Cerebellar cortex (tissue), 1 donor: ENCODE results near the gene UBAP1.
A peak's percentile ranks its signal among the peaks of the same experiment; 100 is the strongest.
"Not testable (repeated sequence)": the region's sequence is repeated elsewhere in the genome, so short reads cannot be mapped to it uniquely, and the experiment has no call there.

ENCODE experiments used
- DNase-seq: peaks from one replicate; pipeline ENCODE4 v3.0.0-alpha.2; 2015; ENCODE audit warnings: low spot score

Gene UBAP1

DNA sequence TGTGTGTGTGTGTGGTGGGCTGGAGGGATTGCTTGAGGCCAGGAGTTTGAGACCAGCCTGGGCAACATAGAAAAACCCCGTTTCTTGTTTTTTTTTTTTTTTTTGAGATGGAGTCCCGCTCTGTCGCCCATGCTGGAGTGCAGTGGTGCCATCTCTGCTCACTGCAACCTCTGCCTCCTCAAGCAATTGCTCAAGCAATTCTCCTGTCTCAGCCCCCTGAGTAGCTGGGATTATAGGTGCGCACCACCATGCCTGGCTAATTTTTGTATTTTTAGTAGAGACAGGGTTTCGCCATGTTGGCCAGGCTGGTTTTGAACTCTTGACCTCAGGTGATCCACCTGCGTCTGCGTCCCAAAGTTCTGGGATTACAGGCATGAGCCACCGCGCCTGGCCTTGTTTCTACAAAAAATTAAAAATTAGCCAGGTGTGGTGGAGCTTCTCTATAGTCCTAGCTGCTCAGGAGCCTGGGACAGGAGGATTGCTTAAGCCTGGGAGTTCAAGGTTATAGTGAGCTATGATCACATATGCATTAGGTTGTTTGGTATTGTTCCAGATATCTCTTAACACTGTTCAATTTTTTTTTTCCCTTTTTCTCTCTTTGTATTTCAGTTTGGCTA lies 47.4 kb downstream of the UBAP1 start:
- not testable (repeated sequence) for DNase-seq

DNA sequence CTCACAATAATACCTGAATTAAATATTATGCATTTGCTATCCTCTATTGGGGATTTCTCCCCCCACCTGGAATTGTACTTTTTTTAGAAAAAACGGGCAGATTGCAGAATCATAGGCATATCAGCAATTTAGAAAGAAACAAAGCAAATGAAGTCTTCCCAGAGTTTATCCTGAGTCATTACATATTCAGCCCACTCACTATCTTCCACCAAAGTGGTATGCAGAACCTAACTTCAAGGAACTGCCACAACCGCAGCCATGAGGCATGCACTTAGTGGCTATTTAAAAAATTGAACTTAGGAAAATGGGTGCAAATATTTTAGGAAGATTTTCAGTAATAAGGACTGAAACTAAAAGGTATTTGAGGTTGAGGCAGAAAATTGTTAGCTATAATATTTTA lies 48.6 kb downstream of the UBAP1 start:
- no peak for DNase-seq

DNA sequence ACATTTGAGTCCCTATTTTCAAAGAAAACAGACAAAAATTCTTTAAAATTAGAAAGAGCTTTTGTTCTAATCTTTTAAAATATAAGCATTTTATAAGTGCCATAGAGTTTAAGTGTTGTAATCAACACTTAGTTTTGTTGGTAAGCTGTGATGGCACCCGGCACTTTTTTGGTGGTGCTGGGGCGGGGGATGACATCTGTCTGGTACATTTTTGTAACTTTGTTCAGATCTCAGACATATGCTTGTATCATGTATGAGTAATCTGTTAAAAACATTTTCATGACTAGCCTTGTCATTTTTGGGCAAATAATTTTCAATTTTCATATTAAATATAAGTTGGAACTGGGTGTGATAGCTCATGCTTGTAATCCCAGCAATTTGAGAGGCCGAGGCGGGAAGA lies 51.7 kb downstream of the UBAP1 start:
- no peak for DNase-seq

DNA sequence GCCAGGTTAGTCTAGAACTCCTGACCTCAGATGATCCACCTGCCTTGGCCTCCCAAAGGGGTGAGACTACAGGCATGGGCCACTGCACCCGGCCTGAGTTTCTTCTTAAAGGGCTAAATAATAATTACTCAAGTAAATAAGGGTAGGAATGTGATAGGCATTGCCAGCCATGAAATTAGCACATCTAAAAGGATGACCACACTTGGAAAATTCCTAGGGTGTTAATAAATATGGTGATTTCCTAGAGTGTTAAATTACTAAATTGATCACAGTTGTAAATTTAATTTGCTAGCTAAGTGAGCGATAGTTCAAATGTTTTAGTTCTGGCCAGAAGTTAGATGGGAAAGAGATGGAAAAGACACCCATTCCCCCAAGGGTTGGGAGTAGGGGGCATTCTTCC lies 53.4 kb downstream of the UBAP1 start:
- no peak for DNase-seq

DNA sequence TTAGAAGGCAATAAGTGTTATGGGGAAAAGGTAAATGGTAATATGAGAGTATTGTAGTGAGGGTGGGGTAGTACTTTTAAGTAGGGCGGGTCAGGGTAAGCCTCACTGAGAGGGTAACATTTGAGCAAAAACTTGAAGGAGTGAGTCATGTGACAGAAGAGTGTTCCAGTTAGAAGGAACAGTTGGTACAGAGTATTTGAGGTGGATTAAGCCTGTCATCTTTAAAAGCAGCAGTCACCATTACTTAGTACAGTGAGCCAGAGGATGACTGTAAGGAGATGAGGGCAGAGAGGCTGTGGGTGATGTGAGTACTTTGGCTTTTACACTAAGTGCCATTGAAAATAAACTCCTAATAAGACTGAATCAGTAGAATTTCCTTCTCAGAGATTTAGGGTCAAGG lies 54.8 kb downstream of the UBAP1 start:
- no peak for DNase-seq

DNA sequence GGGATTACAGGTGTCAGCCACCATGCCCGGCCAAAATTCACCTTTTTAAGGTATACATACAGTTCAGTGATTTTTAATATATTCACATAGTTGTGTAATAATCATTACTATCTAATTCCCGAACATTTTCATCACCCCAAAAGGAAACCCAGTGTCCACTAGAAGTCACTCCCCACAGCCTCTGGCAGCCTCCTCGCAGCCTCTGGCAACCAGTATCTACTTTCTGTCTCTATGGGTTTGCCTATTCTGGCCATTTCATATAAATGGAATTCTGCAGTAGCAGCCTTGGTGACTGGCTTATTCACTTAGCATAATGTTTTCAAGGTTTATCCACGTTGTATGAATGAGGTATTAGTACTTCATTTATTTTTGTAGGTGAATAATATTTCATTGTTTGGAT lies 59.0 kb downstream of the UBAP1 start:
- no peak for DNase-seq

DNA sequence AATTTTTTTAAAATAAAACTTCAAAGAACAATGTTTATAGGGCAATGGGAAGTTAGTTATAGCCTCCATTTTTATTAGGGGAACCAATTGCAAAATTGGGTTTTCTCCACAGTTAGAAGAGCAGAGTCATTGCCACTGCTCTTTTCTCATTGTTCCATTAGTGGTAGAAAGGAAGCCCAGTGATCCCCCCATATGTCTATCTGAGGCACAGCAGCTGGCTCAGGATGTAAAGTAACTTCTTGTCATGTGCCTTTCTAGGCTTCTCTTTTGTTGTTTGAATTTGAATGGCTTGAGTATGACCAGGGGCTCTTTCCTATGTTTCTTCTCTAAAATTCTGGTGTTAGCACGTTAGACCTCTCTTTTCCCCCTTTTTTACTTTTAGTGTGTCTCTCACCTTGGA lies 61.2 kb downstream of the UBAP1 start:
- DNase-seq = no peak

DNA sequence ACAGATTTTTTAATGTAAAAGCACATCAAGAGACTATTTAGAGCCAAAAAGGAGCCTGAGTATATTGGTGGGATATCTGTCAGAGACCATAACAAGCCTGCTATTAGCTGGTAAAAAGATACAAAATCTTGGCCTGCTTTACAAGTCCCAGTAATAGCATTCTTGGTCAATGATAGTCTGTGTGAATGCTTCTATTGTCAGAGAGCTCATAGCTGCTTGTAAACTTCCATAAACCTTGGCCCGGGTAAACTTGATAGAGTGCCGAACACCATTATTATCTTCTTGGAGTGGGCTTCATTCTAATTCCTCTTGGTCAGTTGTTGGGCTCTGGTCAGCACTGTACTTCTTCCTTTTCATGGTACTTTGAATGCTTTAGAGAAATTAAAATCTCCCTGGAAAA lies 64.0 kb downstream of the UBAP1 start:
- DNase-seq = no peak

DNA sequence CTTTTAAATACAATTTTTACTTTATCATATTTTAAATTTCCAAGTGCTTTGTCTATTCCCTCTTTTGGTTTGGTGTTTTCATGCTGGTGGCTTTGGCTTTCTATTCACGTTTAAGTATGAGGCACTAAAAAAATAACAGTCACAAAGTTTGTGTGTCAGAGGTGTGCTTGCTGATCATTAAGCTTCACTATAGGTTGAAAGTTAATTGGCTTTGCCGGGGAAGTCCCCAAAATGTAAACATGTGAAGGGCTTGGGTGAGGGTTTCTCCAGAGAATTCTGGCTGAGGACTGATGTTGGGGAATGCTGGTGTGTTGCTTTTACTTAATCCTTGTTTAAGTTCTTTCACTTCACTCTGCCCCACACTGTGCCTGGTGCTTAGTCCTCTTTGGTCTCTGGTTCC lies 66.4 kb downstream of the UBAP1 start:
- not testable (repeated sequence) for DNase-seq

DNA sequence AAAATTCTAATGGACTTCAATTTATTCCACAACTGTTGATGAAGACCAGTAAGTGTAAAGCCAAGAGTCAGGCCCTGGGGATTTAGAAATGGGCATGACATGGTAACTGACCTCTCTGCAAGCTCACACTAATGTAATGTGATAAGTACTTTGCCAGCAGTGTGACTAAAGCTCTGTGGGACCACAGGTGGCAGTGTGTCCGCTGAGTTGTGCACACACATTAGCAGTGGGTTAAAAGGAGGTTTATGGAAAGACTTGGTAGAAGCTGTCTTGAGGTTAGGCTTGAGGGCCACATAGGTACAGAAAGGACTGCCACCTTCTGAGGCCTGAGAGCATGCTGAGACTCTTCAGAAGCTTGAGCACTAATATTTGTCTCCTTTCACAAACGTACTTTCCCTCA lies 67.6 kb downstream of the UBAP1 start:
- no peak for DNase-seq

DNA sequence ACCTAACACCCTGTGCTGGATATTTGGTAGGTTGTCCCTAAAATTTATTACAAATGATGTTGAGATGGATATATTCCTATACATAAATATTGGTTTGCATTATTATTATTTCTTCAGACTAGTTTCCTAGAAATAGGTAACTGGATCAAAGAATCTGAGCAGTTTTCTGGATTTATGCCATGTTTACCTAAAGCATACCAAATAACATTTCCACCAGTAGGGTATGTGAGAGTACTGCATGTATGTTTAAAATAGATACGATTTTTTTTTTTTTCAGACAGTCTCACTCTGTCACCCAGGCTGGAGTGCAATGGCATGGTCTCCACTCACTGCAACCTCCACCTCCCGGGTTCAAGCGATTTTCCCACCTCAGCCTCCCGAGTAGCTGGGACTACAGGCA lies 68.9 kb downstream of the UBAP1 start:
- not testable (repeated sequence) for DNase-seq

DNA sequence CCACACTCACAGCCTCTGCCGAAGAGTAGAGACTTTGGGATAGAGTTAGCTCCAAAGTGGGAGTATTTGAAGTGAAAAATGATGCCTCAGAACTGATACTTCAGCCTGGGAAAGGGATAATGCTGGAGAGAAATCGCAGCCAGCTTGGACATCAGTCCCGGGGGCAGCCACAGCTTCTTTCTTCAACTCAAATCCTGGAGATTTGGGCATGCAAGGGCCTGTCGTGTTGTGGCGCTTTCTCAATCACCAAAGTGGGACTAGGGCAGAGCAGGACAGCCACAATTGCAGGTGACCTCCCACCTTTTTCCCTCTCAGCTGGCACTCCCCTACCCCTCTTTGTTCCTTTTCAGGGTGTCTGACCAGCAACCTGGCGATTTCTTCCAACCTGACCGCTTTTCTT lies 70.4 kb downstream of the UBAP1 start:
- DNase-seq = no peak

DNA sequence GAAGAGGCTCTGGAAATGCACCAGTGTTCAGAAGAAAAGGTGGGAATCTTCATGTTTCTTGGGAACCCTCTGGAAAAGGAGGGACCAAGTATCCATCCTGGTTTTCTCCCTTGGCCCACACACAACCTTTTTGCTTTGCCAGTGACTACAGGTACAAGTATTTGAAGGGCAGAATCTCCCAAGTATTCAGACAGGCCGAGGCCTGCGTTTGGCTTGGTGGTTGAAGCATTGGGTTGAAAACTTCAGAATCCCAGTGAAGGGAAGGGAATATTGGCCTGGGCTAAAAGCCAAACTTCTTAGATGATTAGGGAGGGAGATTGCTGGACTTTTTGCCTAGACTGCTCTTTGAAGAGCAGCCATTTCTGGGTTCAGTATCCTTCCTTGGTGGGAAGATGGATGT lies 71.9 kb downstream of the UBAP1 start:
- no peak for DNase-seq

DNA sequence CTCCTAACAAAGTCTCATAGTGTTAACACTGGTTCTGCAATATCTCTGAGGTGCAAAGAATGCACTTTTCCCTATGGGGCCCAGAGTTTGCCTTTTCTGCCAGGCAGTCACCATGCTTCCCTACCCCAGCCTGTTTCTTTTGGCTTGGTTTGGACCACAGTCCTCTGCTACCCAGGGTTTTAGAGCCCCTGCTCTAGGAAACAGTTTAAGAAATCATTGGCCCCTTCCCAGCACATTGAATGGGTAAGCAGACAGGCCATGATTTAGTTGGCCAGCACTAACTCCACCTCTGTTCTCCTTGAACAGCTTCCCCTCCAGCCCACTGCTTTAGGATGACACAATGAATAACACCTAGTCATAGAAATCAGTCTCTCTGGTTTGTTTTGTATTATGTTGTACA lies 73.2 kb downstream of the UBAP1 start:
- DNase-seq = no peak

DNA sequence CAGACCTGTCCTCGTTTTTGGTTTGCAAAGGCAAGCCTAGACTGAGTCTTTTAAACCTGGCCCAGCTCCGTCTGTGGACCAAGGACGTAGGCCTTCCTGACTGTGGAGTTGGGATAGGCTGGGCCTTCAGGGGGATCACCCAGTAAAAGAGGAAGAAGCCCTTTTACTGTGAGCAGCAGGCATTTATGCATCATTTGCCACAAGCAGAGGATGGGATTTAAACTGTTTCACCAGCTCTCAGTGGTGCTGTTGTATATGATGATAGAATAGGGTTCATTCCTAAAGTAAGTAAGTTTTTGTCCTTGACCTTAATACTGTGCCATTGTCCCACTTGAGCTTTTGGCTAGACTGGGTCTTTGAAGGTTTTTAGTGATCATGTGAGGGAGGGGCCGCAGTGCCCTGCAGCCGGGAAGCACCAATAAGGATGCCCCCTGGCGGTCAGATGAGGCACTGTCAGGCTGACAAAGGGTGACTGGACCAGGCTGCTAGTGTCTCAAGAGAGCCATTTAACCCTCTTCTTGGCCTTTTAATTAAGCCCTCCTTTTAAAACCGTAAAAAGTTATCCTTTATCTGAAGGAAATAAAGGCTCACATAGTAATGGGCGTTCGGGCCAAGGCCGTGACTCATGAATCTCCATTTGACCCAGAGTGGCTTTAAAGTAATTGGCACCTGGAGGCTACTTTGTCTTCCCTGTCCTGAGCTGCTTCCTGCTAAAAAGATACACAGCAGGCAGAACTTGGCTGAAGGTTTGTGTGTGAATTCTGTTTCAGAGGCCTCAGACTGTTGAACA lies 74.0 kb downstream of the UBAP1 start:
- DNase-seq = peak; percentile 64

DNA sequence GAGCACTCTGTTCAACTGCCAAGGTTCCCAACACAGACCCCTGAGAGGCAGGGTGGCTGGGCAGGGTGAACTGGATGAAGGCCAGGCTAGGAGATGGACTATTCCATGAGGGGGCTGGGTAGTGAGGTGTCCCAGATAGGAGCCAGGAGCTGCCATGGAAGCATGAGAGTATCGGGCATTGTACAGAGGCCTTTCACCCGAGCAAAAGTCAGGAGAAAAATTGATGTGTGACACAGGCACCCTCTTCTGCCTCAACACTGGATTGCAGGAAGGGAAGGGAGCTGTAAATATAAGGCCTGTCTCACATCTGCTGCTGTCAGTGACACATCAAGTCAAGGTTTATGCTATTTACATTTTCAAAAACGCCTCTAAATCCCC lies 74.6 kb downstream of the UBAP1 start:
- DNase-seq = peak; percentile 41

DNA sequence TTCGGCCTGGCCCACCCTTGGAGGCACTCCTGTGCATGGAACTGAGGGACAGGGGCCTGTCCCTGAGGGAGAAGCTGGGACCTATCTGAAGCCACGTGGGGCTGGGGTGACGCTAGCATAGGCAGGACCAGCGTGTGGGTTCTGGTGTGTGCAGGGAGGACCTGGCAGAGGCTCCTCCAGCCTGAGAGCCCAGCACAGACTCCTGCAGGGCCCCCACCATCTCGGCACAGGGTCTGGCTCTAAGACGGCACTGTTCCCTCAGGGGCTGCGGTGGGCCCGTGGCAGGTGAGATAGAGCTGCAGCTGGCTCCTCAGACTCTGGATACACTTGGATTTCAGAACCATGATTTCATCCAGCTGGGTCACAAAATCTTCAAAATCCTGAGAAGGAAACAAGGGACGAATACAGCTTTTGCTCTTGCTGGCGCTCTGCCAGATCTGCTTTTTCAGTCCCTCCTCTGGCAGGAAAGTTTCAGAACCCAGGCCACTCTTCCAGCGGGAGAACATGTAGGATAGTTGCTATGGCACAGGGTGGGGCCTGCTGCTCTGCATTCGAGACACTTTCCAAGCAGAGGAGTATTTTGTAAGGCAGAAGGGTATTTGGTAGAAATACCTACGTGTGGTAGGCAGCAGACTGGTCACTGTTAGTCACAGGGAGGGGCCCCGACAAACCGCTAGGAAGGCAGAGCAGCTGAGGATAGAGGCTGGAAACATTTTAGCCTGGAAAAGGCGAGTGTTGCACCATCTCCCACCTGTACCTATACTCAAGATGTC lies 75.5 kb downstream of the UBAP1 start:
- no peak for DNase-seq

DNA sequence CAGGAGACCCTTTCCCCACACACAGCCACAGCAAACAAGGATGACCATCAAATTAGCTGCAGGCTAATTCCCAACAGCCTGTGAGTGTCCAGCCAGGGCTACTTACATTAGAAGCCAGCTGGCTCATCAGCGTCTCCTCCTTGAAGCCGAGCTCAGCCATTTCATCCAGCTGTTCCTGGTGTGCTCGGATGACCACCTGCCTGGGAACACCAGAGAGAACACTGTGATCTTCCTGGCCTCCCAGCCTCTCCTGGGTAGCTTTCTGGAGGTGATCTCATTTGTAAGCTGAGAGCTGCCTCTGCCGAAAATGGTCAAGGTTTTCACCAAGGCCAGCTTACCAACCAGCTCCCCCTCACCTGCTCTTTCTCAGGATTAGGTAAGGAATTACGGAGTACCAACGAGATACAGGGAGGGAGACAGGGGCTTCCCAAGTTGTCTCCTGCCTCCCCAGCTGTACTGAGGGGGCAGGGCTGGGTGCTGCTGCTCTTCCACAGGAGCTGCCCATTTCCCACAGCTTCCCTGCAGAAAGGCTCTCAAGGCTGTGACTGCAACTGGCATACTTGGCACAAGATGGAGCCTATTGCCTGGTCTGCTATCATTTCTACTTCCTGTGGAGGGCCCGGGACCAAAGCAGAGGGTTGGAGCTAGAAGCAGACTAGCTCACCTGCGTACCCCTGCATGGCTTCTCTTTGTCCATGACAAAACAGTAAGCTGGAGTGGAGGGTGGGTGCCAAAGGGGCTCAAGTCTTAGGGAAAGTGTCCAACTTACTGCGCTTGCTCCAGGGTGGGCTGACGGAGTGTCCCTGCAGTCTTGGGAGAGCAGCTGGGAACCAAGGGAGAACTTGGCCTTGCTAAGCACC lies 76.4 kb downstream of the UBAP1 start:
- DNase-seq = no peak

DNA sequence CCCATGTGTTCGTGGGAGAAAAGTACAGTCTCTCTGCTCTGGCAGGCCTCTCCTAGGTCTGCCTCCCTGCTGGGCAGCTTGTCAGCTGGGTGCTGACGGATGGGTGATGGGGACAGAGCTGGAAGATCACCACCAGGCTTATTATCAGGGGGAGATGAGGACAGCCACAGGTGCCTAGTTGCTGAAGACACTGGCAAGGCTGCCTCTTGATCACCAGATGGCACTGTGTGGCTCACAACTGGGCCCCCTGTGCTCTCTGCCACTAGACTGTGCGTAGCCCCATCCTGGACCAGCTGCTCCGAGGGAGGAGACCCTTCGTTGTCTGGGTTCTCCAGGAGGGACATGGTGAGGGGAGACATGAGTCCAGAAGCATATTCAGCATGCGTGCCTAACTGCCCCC lies 77.3 kb downstream of the UBAP1 start:
- no peak for DNase-seq

DNA sequence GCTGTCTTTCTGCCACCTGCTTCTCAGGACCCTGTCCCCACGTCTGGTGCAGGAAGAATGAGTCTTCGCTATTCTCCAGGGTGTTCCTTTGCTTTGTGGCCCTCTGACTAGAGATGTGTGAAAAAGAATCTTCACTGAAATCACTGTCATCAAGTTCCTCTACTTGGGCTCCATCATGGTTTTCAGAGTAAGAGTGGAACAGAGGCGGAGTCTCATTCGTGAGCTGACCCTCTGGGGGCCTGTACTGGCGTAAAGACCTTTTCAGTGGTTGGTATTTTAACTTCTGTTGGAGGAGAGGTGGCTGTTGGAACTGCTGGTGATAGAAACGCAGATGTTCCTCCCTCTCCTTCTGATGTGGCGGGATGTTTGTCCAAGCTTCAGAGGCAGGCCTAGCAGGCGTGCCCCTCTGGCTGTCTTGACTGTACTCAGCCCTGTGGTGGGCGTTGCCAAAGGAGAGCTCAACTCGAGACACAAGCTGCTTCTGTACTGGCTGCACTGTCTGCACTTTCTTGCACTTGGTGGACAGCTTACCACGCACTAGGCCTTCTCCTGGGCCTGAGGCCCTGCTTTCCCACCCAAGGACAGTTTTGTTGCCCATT lies 78.2 kb downstream of the UBAP1 start:
- no peak for DNase-seq

DNA sequence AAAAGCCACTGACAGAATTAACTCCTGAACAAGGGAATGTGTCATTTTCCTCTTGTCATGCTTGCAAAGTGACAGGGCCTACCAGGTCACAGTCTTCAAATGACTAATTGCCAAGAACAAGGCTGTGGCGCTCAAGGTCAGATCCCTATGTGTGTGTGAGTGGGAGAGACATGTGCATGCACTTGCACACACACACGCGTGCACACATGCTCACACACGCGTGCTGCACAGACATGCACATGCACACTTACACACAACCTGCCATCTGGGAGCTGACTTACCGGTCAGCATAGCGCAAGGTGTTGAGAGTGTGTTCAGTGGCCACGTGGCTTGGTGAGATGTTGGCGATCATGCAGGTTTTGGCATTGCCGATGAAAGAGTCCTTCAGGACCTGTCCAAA lies 80.5 kb downstream of the UBAP1 start:
- no peak for DNase-seq

DNA sequence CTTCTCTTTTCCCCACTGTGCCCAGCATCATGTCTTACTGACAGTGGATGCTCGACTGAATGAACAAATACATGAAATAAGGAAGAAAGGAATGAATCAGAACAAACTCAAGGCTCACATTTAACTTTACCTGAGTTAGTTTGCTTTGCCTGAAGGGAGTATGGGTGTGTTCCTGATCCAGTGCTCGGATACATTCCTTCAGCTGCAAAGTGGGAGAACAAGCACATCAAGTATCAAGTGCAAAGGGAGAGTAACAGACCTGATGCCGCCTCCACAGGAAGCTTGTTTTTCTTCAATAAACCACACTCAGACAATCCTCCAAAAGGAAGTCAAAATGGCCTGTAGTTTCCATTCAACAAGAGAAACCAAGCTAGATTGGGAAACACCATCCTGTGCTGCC lies 84.1 kb downstream of the UBAP1 start:
- DNase-seq = no peak
